Measurements from ENCODE around the gene CD151. TPM values are rescaled to one million over a fixed set of nuclear protein-coding genes. Genes with fewer than 3 reads are reported as not detected.

The CD151 gene
- total RNA-seq, 2 experiments from 2014 or later: 0.28 to 0.84 TPM

DNA sequence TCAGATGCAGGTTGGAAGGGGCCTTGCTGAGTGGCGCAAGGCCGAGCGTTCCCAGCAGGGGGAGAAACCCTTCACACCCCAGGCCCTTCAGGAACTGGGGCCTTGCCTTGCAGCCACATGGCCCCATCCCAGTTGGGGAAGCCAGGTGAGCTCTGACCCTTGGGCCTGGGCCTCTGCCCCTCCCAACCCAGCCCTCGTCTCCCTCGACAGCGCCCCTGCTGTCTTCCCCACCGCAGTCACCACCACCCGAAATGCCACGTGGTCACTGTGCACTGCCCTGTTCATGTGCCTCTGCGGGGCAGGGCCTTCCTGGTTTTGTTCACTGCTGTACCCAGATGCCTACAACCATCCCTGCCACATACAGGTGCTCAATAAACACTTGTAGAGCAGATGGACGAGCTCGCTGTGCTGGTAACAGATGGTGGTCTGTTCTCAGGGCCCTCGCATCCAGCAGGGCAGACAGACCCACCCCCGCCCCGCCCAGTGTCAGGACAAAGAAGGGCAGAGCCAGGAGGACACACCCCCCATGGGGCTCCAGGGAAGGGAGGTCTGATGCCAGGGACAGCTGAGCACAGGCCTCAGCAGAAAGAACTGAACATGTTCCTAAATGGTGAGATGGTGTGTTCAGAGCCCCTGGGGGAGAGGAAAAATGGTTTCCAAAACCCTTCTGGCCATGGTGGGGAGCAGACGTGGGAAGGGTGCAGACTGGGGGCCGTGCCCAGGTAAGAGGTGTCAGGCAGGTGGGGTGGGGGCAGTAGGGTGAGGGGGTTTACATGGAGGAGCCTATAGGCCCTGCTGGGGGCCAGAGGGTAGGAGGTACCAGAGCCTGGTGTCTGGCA lies 5.9 kb downstream of the CD151 start:
- TF ChIP-seq EZH2phosphoT487 (IDR thresholded peaks at IDR 0.05; ENCODE audit: borderline replicate concordance, low read depth, low read length): no peak
- TF ChIP-seq, protein P1, sequence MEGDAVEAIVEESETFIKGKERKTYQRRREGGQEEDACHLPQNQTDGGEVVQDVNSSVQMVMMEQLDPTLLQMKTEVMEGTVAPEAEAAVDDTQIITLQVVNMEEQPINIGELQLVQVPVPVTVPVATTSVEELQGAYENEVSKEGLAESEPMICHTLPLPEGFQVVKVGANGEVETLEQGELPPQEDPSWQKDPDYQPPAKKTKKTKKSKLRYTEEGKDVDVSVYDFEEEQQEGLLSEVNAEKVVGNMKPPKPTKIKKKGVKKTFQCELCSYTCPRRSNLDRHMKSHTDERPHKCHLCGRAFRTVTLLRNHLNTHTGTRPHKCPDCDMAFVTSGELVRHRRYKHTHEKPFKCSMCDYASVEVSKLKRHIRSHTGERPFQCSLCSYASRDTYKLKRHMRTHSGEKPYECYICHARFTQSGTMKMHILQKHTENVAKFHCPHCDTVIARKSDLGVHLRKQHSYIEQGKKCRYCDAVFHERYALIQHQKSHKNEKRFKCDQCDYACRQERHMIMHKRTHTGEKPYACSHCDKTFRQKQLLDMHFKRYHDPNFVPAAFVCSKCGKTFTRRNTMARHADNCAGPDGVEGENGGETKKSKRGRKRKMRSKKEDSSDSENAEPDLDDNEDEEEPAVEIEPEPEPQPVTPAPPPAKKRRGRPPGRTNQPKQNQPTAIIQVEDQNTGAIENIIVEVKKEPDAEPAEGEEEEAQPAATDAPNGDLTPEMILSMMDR (conservative IDR thresholded peaks at IDR 0.05; ENCODE audit: low read length): no peak
- intact Hi-C loops (cut with micrococcal nuclease; ENCODE audit: unreplicated experiment): no loop called here
- Histone ChIP-seq H3K79me2 (ENCODE audit: insufficient read depth, low read depth, low read length) (peaks cover 18% of the 10 kb centered on the region), H3K27ac (ENCODE audit: low read depth, low read length, poor library complexity, severe bottlenecking) (no peak overlapping the region), H3K36me3 (ENCODE audit: insufficient read depth, low read length) (peaks cover 33% of the 10 kb centered on the region), H3K4me1 (ENCODE audit: insufficient read depth, low read length, poor library complexity, severe bottlenecking) (peaks cover 14% of the 10 kb centered on the region), H3K9me3 (ENCODE audit: low read length) (no peaks in the 10 kb centered on the region), H3K4me3 (ENCODE audit: low read depth, low read length, poor library complexity, severe bottlenecking) (no peak overlapping the region), H3K4me2 (ENCODE audit: low read length) (no peak overlapping the region), H2AFZ (ENCODE audit: low read length) (no peak overlapping the region), H3K9me2 (ENCODE audit: insufficient read depth, low read length) (no peaks in the 10 kb centered on the region), H4K20me1 (ENCODE audit: insufficient read depth, low read length) (peaks cover 12% of the 10 kb centered on the region; the same call in 1 of the 2 replicates)
- DNase-seq (ENCODE audit: low spot score): no peak
- CTCF ChIA-PET (ENCODE audit: unreplicated experiment): interaction anchor here (0.8 kb wide), 1 partner anchor 9 kb away, joined by 3 read pairs; no protein-coding TSS in a partner anchor
- POLR2A ChIA-PET: no interaction called here
- no TSS peak for BruUV-seq (replicated peaks)

DNA sequence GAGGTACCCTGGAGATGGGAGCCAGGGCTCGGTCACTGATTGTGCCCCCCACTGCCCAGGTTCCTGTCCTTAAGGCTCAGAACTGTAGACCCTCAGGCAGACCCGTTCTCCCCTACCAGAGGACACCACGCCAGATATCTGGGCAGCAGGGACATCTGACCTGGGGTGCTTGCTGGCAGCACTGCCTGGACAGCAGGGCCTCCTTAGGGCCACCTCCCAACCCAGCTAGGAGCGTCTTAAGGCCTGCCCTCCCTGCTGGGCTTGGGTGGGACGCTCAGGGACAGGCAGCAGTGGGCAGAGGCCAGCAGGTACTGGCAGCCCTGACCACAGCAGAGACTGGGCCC lies 6.5 kb downstream of the CD151 start:
- no peak overlapping the region for H2AFZ ChIP-seq (ENCODE audit: low read length)
- H3K4me1 ChIP-seq (ENCODE audit: insufficient read depth, low read length, poor library complexity, severe bottlenecking): peaks cover 20% of the 10 kb centered on the region
- H3K27ac ChIP-seq (ENCODE audit: low read depth, low read length, poor library complexity, severe bottlenecking): no peak overlapping the region
- BruUV-seq (replicated peaks): no TSS peak
- CTCF ChIA-PET (ENCODE audit: unreplicated experiment): no interaction called here
- H3K4me3 ChIP-seq (ENCODE audit: low read depth, low read length, poor library complexity, severe bottlenecking): no peak overlapping the region
- no peak for DNase-seq (ENCODE audit: low spot score)
- no peaks in the 10 kb centered on the region for H3K9me3 ChIP-seq (ENCODE audit: low read length)
- peaks cover 18% of the 10 kb centered on the region for H3K79me2 ChIP-seq (ENCODE audit: insufficient read depth, low read depth, low read length)
- intact Hi-C loops (cut with micrococcal nuclease; ENCODE audit: unreplicated experiment): no loop called here
- H4K20me1 ChIP-seq (ENCODE audit: insufficient read depth, low read length): peaks cover 12% of the 10 kb centered on the region; the same call in 1 of the 2 replicates
- POLR2A ChIA-PET: no interaction called here
- TF ChIP-seq, protein P1 (conservative IDR thresholded peaks at IDR 0.05; ENCODE audit: low read length): no peak
- no peak for TF ChIP-seq EZH2phosphoT487 (IDR thresholded peaks at IDR 0.05; ENCODE audit: borderline replicate concordance, low read depth, low read length)
- H3K4me2 ChIP-seq (ENCODE audit: low read length): no peak overlapping the region
- peaks cover 33% of the 10 kb centered on the region for H3K36me3 ChIP-seq (ENCODE audit: insufficient read depth, low read length)
- no peaks in the 10 kb centered on the region for H3K9me2 ChIP-seq (ENCODE audit: insufficient read depth, low read length)
